ENCODE results near the gene PIGC.

DNA sequence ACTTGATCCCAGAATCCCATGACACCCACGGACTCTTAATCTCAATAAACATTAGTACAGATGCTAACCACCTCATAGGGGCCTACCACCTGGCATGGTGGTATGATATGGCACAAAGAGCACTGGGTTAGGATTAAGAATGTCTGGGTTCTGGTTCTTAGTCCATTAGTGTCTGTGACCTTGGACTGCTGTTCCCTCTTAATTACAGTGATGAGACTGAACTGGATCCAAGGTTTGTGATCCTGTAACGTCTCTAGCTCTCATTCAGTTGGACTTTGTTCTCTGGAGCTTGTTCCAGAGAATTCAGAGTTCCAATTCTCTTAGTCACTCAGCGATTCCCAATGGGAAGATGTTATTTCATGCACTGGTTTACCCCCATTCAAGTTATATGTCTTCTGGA, 23.6 kb upstream of the PIGC start:
- TF ChIP-seq NR2C2 (CRISPR knock-in tag; IDR thresholded peaks at IDR 0.05) (no peak), ESRRA (CRISPR knock-in tag; IDR thresholded peaks at IDR 0.05; ENCODE audit: borderline replicate concordance) (no peak)
